GM19397 (cell line): ENCODE data around the gene LRRC7.

Source experiments
- ATAC-seq: cut with Tn5 transposase; IDR thresholded peaks from one replicate; pipeline ENCODE4 v1.9.1; 2021; ENCODE audit warnings: mild to moderate bottlenecking, moderate library complexity; ENCODE audit not compliant: unreplicated experiment

Gene LRRC7

DNA sequence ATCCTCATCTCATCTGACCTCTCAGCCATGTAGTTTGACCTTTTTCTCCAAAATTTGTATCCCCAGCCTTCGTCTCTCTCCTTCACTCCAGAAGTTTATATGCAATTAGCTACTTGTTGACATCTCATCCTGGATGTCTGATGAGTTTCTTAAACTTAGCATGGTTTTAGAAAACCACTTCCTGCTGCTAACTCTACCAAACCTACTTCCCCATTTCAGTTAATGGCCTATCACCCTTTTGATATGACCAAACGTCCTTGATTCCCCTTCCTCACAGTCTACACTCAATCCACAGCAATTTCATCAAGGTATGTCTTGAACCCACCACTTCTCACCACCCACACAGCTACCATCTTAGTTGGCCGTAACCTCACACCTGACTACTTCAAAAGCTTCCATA, 515.8 kb downstream of the LRRC7 start:
- no peak for ATAC-seq

DNA sequence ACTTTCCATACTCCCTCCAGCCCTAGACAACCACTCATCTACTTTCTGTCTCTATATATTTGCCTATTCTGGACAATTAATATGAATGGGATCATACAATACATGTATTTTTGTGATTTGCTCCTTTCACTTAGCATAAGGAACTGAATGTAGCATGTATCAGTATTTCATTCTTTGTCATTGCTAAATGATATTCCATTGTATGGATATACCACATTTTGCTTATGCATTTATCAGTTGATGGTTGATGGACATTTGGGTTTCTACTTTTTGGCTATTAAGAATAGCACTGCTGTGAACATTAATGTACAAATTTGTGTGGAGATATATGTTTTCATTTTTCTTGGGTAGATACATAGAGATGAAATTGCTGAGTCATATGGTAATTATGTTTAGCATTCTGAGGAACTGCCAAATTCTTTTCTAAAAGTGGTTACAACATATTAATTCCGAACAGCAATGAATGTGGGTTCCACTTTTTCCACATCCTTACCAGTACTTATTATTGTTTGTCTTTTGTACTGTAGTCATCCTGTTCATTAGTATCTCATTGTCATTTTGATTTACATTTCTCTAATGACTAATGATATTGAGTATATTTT, 516.7 kb downstream of the LRRC7 start:
- ATAC-seq, result no peak

DNA sequence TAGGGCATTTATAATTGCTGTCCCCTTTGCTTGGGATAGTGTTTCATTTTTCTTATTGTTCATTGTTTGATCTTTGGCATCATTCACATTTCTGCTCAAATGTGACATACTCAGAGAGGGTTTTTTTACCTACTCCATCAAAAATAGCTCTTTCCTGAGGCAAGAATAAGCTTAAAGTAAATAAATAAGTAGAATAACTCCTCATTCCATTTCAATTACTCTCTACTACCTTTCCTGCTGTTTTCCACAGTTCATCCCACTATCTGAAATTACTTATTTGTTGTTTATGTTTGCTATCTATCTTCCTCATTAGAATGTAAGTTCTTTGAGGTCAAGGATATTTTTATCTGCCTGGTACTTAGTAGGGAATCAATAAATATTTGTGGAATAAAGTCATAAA, 517.8 kb downstream of the LRRC7 start:
- ATAC-seq, result no peak

DNA sequence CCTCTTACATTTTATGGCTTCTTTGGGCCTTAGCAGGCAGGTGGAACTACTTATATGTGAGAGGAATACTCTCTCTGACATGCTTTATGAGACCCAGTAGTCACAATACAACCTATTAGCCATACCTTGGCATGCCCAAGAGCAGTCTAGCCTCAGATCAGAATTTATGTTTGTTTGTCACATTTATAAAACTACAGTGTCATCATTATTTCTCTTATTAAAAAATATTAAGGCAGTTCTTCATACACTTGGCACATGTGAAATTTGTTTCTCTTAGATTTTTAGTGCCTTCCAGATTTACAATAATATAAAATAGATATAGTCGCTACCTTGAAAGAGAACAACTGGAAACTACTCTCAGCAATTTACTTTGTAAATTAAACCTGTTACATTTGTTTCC, 519.2 kb downstream of the LRRC7 start:
- ATAC-seq, result no peak

DNA sequence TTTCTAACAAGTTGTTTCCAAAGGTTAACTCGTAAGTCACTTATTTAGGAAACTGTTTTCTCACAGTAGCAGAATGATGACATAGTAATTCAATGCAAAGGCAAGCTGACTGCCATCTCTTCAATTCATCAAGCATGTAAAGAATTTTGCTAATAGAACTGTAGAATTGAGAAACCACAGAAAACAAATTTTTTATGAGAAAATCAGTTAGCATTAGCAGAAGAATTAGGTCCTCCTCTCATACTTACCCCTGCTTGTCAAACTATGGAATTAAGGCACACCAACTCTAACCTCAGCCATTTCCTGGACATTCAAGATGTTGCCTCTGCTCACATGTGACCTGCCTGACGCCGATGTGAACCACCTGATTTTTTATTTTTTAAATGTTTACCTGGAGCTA, 522.4 kb downstream of the LRRC7 start:
- no peak for ATAC-seq

DNA sequence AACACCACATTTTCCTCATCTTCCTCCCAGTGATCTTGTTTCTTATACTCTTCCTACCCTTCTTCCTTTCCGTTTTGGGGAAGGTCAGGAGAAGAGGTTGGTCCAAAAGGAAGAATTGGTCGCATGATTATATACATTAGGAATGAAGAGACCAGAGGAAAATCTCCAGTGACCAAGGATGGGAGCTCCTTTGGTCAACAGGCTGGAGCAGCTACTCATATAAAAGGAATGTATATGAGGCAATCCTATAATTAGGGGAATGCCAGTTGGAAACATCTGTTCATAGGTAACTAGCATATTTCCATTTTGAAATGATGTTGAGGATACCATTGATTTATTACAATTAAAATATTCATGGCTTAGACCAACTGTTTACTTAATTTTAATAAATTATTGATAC, 523.2 kb downstream of the LRRC7 start:
- no peak for ATAC-seq

DNA sequence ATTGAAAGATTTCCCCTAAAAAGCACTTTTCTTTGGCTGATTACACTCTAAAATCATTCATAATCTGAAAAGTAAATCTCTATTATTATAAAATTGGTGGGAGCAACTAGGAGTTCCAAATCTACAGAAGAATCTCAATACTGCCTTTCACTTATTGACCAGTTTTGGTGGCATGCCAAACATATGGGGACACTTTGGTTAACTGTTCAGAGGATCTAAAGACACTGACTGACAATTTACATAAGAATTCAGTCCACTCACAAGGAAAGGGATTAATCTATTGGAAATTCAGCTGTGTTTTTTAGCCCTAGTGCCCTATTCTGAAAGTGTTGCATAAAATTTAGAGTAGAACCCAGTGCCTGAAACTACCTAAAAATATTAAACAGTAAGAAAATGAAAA, 524.1 kb downstream of the LRRC7 start:
- no peak for ATAC-seq

DNA sequence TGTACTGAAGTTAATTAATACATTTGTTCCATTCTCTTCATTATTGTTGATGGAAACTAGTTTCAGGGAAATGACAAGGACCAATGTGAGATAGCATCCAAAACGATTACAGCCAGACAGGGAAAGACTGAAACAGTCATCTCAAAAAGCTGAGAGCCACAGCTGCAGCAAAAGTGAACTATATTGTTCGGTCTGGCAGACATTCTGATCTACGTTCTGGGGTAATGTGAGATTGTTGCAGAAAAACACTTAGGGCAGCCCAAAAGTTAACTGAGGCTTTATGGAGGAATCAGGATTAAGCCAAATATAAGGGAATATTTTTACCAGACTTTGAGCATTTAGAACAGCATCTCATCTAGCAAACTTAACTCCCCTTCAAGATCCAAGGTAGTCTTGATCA, 524.8 kb downstream of the LRRC7 start:
- ATAC-seq, result no peak

DNA sequence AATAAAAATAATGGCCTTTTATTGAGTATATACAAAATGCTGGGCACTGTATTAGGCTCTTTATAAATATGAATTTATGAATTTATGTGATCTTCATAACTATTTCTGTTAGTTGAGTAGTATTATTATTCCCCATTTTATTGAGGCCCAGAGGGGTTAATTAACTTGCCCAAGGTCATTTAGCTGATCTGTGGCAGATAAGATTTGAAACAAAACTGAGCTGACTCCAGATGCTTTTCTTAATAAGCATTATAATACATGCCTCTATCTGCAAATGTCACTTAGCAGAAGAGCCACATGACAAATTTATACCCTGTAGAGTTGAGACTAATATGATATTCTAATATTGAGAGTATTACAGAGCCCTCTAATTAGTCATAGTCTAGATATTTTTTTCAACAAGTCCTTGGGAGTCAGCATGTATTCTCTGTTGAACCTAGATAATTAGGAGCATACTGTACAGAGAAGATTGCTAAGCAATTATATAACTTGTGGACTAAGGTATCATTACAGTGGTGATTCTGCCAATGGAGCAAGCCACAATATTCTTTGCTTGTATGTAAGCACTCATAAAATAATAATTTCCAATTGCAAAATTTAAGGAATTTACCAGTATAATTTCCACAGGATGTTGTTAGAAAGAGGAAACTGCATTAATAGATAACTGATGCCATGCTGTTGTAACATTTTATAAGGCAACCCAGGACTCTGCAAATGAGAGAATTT, 525.7 kb downstream of the LRRC7 start:
- no peak for ATAC-seq

DNA sequence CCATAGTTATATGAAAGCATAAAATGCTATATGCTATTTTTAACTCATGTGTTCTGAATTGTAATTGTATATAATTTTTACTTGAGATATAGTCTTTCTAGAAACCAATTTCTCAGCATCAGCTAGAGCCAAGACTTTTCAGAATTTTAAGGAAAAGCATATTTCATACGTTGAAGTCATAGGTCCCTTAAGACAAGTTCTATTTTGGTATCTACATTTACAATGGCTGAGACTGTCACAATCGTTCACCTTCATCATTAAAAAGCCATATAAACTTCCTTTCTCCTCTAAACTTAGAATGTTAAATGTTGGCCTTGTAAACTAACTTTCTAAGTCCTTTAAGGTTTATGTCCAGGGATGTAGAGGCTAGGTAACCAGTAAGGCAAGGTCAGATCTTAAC, 533.5 kb downstream of the LRRC7 start:
- ATAC-seq, result no peak

DNA sequence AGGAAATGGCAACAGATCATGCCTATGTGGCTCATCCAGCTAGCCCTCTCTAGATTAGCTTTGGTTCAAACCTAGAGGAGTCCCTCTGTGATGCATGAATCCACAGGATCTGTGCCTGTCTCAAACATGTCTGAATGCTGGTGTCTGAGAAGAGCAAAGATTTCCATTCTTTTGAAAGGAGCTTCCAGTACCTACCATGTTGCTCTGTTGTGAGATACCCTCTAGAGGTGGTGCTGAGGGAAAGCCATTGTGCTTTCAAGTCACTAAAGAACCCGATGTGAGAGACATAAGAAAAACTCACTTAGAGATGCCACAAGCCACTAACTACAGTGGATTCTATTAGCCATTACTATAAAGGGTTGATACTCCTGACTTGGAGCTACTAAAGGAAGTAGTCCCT, 534.1 kb downstream of the LRRC7 start:
- no peak for ATAC-seq

DNA sequence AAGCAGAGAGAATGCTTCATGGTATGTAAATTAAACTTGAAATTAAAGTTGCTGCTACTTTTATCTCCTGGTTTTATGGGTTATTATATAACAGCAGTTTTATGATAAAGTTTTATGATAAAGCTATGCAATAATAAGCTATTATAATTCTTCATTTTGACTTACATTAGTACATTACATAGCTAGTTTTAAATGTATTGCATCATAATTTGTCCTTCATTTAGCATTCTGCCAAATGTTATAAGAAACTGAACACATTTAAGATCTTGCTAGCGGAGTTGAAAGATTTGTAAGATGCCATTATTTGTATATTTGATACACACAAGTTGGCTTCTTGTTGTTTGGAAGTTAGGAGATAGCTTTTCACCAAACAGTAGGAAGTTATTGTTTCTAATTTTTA, 536.0 kb downstream of the LRRC7 start:
- ATAC-seq, result no peak

DNA sequence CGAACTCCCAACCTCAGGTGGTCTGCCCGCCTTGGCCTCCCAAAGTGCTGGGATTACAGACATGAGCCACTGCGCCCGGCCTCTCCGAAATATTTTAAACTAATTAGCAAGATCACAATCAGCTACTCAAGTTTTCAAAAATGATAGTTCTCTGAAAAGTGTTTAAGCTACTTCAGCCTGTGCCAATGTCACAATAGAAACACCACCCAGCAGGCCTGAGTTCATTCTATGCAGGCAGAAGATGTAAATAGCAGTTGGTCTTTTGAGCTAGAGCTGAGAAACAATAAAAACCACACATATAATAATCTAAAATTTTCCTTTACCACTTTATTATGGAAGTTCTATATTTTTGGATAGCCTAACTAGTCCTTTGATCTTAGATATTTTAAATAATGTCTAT, 541.5 kb downstream of the LRRC7 start:
- ATAC-seq, result no peak

DNA sequence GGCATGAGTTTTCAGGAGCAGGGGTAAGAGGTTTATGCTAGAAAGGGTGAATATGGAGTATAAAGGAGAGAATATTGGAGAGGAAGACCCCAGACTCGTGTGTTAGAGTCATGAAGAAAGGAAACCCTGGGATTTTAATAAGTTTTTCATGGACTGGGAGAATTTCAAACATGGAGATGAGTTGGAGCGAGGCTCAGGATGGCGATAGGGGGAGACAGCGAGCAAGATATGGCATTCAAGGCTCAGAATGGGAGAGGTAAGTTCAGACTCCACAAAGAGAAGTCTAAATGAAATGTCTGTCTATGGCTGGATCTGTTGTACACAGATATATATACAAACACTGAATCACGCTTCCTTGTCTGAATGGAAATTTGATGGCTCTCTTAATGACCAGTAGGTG, 545.1 kb downstream of the LRRC7 start:
- no peak for ATAC-seq

DNA sequence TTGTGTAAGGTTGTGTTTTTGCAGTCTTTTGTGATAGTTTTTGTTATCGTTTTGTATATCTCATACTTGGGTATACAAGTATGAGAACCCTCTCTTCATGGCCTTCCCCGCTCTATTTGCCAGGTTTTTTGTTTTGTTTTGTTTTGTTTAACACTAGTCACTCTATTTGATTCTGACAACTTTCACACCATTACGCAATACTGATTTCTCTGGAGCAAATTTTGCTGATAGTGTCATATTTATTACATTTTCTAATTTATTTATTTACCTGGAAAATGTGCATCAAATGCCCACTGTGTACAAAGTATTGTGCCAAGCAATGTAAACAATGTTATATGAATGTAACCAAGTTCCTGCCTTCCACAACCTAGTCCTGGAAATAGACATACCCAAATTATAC, 547.6 kb downstream of the LRRC7 start:
- ATAC-seq, result no peak

DNA sequence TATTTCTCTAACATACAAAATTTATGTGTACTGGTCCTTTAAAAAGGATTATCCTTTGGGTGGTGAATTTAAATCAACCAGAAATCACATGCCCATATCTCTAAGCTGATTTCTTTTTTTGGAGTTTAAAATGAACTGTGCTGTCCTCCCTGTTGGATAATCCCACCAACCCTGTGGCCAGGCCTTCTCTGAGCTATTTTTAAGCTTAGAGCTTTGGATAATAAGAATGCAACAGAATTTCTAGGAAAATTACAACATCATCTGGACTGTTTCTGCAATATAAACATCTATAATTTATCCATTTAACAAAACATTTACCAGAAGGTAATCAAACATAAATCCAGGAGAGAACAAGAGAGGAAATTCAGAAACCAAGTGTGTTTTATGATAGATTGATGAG, 549.3 kb downstream of the LRRC7 start:
- ATAC-seq, result no peak

DNA sequence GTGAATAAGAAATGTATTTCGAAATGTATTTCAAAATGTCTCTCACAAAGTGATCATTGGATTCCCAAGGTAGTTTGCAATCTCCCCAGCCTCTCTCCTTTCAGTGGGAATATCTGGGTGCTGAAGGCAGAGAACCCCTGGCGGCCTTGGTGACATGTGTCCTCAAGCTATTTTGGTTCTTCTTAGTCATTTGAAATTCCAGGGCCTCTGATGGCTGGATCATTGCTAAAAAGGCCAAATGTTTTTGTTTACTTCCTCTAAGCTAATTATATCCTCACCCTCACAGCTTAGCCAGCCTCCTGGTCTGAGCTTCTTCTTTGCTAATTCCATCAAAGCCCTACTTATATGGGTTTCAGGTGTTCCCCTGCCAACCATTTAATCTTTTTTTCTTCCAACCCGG, 566.4 kb downstream of the LRRC7 start:
- no peak for ATAC-seq

DNA sequence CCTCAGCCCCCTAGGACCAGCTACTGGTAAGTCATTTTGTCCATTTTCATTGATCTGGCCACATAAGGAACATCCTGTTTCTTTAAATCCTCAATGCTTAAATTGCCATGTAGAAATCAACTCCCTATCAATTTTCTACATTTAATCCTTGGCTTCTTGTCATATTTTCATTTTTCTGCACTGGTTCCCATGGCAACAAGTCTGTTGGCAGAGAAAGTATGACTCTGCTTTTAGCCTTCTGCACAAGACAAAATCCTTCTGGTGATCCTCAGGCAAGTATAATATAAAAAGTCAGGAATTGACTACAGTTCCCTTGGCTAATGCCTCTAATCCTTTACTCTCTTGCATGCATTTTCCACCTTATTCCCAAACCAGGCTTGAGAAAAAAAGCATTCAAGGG, 572.6 kb downstream of the LRRC7 start:
- ATAC-seq, result no peak

DNA sequence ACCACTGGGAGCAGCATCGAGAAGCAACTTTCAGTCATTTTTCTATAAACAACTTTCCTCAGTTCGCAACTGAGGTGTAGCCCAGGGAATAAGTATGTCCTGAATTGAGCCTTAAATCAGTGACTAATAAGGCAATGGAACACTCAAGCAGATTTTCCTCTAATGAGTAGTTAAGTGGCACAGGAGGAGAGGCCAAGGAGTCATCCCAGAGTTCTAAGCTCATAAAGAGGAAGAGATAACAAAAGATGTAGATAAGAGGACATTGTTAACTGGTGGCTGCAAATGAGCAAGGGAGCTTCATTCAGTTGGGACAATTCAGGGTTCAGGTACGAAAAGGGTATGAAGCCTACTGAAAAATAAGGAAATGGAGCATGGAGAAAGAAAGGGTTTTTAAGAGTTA, 573.2 kb downstream of the LRRC7 start:
- ATAC-seq, result no peak

DNA sequence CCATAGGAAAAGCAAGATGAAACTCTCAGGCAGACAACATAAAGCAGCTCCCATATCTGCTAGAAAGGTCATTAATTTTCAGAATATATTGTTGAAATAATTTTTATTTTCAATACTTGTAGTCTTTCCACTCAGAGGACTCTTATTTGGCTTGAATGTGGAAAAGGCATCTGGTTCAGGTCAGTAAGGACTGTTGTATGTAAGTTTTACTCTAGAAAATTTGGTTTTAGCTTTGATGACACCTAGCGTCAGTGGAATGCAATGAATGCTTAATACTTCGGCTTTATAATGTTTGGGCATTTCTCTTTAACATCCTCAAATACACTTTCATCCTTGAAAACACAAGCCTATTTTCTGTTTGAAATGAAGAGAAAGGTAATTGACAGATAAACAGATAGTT, 574.4 kb downstream of the LRRC7 start:
- no peak for ATAC-seq

DNA sequence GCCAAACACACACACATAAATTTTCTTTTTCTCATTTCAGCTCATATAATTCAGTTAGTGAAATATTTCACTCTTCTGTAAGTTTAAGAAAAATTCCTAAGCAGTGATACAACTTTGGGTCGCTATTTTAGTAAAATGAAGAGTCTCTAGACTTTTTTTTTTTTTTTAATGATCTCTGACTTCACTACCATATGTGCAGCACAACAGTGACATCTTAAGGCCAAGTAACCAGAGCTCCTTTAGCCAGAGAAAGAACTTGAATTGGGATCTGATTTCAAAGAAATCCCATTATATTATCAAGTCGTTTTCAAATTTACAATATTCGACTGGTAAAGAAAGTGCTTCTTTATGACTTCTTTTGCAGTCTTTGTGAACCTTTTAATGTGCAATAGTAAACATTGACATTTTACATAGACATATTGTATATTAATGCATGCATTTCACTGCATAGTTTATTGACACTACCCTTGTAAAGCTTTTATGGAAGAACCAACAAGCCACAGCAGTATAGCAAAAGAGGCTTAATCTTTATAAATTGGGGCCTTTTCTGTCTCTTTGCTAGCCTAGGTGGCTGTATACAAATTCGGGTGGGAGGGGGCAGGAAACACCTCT, 575.4 kb downstream of the LRRC7 start:
- ATAC-seq, result no peak

DNA sequence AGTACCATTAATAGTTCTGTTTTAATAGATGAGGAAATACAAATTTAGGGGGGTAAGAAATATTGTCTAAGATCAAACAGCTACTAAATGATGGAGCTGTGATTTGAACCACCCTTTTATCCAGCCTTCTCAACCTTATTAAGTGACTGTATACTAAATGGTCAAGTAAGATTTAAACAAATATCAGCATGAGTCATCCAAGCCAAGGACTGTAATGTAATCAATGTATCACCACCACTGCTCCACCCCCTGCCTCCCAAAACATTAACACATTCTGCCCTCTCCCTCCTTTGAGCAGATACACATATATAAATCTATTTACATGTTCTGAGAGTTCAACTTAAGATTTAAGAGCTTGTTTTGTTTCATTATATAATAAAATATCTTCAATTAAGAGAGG, 578.8 kb downstream of the LRRC7 start:
- ATAC-seq, result no peak

DNA sequence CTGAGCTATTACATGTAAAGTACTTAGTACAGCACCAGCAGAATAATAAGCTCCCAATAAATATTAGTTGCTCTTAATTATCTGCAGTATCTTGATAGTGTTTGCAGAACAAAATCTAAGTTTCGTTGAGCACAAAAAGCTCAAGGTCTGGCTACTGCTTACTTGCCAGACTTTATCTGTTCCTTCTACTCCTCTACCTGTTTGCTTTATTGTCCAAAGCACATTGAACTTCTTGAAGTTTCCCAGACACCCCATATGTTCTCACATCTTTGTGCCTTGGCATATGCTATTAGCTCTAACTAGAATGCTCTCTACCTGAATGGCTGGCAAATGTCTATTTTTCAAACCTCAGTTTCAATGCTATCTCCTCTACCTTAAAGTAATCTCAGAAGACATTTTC, 582.7 kb downstream of the LRRC7 start:
- no peak for ATAC-seq
